Nephron (organoid): ENCODE data around the gene SLC36A4.
"Not testable (repeated sequence)": the region's sequence is repeated elsewhere in the genome, so short reads cannot be mapped to it uniquely, and the experiment has no call there.

ENCODE experiments used
- H3K27ac Mint-ChIP-seq, 3 experiments: 2 replicates each; pipeline ENCODE4 v1.8.0; 2020; ENCODE audit warnings: mixed read lengths in 3 of 3, mild to moderate bottlenecking in 2 of 3, moderate library complexity in 1 of 3
- H3K27me3 Mint-ChIP-seq: 2 replicates; pipeline ENCODE4 v1.8.0; 2021; ENCODE audit warnings: low read depth, mild to moderate bottlenecking, moderate library complexity, mixed read lengths
- H3K36me3 Mint-ChIP-seq: 2 replicates; pipeline ENCODE4 v1.8.0; 2020; ENCODE audit warnings: low read depth, mixed read lengths
- H3K4me1 Mint-ChIP-seq: 2 replicates; pipeline ENCODE4 v1.8.0; 2020; ENCODE audit warnings: mixed read lengths
- H3K4me3 Mint-ChIP-seq, 3 experiments: 2 replicates each; pipeline ENCODE4 v1.8.0; 2020; ENCODE audit warnings: mild to moderate bottlenecking in 3 of 3, mixed read lengths in 3 of 3, moderate library complexity in 2 of 3
- H3K9me3 Mint-ChIP-seq: 2 replicates; pipeline ENCODE4 v1.8.0; 2020; ENCODE audit warnings: mixed read lengths
- TF ChIP-seq, protein P1 (sequence below), 3 experiments: fragments of 200-600 bp; sonication (generic); IDR thresholded peaks; one replicate each; pipeline ENCODE4 v1.5.0; 2021; ENCODE audit warnings: antibody characterized with exemption in 3 of 3; ENCODE audit not compliant: unreplicated experiment in 3 of 3

SLC36A4 gene

DNA sequence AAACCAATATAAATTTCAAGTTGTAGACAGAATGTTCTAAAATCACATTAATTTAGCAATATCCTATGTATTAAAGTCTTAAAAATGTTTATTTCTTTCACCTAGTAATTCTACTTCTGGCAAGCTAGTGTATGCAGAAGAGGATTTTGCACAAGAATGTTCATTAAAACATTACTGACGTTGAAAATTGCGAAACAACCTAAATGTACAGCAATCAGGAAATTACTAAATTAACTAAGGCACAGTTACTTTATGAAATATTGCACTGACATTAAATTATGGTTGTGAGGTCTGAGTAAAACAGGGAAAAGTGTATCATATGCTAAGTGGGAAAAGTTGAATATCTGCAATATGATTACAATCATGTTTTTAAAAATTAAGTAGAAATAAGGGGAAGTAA is 4.1 kb downstream of the SLC36A4 start:
- no peak overlapping the region for H3K4me3 Mint-ChIP-seq
- H3K9me3 Mint-ChIP-seq, result peaks cover 13% of the 10 kb centered on the region
- TF ChIP-seq, protein P1, sequence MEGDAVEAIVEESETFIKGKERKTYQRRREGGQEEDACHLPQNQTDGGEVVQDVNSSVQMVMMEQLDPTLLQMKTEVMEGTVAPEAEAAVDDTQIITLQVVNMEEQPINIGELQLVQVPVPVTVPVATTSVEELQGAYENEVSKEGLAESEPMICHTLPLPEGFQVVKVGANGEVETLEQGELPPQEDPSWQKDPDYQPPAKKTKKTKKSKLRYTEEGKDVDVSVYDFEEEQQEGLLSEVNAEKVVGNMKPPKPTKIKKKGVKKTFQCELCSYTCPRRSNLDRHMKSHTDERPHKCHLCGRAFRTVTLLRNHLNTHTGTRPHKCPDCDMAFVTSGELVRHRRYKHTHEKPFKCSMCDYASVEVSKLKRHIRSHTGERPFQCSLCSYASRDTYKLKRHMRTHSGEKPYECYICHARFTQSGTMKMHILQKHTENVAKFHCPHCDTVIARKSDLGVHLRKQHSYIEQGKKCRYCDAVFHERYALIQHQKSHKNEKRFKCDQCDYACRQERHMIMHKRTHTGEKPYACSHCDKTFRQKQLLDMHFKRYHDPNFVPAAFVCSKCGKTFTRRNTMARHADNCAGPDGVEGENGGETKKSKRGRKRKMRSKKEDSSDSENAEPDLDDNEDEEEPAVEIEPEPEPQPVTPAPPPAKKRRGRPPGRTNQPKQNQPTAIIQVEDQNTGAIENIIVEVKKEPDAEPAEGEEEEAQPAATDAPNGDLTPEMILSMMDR (IDR thresholded peaks at IDR 0.05; ENCODE audit: unreplicated experiment in 3 of 3), result no peak
- no peaks in the 10 kb centered on the region for H3K4me1 Mint-ChIP-seq
- no peaks in the 10 kb centered on the region for H3K27me3 Mint-ChIP-seq
- H3K36me3 Mint-ChIP-seq, result peaks cover 39% of the 10 kb centered on the region
- H3K27ac Mint-ChIP-seq, result no peak overlapping the region

DNA sequence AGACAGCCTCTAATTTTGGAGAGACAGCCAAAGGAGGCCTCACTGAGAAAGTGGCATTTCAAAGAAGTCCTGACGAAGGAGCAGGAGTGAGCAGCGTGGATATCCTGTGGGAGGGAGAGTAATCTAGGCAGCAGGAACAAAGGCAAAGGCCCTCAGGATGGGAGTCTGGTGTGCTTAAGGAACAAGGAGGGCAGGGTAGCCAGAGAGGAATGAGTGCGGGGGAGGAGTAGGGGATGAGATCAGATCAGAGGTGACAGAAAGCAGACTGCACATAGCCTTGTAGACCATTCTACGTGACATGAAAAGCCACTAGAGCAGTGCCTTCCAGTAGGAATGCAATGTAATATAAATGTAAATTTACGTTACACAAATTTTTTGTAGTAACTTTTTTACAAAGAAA is 5.6 kb downstream of the SLC36A4 start:
- TF ChIP-seq, protein P1 (IDR thresholded peaks at IDR 0.05; ENCODE audit: unreplicated experiment in 3 of 3), result no peak
- Mint-ChIP-seq H3K4me3 (no peak overlapping the region), H3K4me1 (no peaks in the 10 kb centered on the region), H3K36me3 (peaks cover 55% of the 10 kb centered on the region), H3K9me3 (peaks cover 23% of the 10 kb centered on the region), H3K27ac (peak overlapping the region in 1 of 3 experiments; percentile 53), H3K27me3 (no peaks in the 10 kb centered on the region)

DNA sequence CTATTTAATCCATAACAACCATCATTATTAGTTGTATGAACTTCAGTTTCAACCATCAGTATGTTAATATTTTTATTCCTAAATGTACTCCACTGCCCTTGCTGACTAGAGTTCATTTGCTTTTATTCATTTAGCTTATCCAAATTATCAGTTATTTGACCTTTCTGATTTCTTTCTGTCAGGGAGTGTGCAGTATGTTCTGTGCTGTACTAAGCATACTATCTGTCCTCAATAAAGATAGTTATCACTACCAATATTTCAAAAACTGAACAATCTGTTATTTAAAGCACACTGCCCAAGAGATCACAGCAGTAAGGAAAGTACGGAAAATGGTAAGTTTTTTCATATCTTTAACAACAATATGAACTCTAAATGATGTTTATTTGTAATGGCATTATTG is 8.3 kb downstream of the SLC36A4 start:
- TF ChIP-seq, protein P1 (IDR thresholded peaks at IDR 0.05; ENCODE audit: unreplicated experiment in 3 of 3), result no peak
- H3K4me3 Mint-ChIP-seq, result no peak overlapping the region
- peaks cover 65% of the 10 kb centered on the region for H3K36me3 Mint-ChIP-seq
- no peak overlapping the region for H3K27ac Mint-ChIP-seq
- no peaks in the 10 kb centered on the region for H3K4me1 Mint-ChIP-seq
- peaks cover 35% of the 10 kb centered on the region for H3K9me3 Mint-ChIP-seq
- no peaks in the 10 kb centered on the region for H3K27me3 Mint-ChIP-seq

DNA sequence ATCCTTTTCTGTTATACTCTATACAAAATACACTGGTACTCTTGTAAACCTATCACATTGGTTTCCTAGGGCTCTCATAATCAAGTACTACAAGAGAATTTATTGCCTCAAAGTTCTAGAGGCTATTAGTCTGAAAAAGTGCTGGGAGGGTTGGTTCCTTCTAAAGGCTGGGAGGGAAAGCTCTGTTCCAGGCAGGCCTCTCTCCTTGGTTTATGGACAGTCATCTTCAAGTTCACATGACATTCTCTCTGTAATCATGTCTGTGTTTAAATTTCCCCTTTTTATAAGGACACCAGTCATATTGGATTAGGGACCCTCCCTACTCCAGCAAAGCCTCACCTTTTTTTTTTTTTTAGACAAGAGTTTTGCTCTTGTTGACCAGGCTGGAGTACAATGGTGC is 9.1 kb downstream of the SLC36A4 start:
- Mint-ChIP-seq H3K4me3 (no peak overlapping the region), H3K4me1 (no peaks in the 10 kb centered on the region), H3K27ac (no peak overlapping the region), H3K9me3 (peaks cover 35% of the 10 kb centered on the region), H3K27me3 (no peaks in the 10 kb centered on the region), H3K36me3 (peaks cover 70% of the 10 kb centered on the region)
- TF ChIP-seq, protein P1 (IDR thresholded peaks at IDR 0.05; ENCODE audit: unreplicated experiment in 3 of 3), result no peak

DNA sequence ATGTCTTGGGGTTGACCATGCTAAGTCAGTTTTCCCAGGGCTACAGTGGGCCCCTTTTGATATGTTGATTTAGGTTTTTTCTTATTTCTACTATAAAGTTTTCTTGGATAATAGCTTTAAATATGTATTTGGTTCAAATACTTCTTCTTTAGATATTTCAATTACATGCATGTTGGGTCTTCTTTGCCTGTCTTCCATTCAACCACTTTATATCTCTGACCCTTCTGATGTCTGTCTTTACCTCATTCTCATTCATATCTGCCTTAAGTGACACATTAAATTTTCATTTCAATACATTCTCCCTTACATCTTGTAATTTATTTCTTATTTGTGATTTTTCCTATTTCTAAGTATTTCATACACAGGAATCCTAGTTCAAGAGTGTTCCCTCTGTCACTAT is 10.5 kb downstream of the SLC36A4 start:
- Mint-ChIP-seq H3K36me3 (peaks cover 80% of the 10 kb centered on the region), H3K9me3 (peaks cover 37% of the 10 kb centered on the region), H3K4me3 (no peak overlapping the region), H3K27me3 (no peaks in the 10 kb centered on the region), H3K27ac (no peak overlapping the region), H3K4me1 (no peaks in the 10 kb centered on the region)
- TF ChIP-seq, protein P1 (IDR thresholded peaks at IDR 0.05; ENCODE audit: unreplicated experiment in 3 of 3), result no peak

DNA sequence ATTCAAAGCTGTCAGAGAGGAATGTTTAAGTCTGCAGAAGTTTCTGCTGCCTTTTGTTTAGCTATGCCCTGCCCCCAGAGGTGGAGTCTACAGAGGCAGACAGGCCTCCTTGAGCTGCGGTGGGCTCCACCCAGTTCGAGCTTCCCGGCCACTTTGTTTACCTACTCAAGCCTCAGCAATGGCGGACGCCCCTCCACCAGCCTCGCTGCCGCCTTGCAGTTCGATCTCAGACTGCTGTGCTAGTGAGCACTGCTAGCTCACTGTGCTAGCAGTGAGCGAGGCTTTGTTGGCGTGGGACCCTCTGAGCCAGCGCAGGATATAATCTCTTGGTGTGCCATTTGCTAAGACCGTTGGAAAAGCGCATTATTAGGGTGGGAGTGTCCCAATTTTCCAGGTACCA is 19.9 kb downstream of the SLC36A4 start:
- Mint-ChIP-seq H3K36me3 (peaks cover 63% of the 10 kb centered on the region), H3K9me3 (peaks cover 34% of the 10 kb centered on the region)
- H3K4me3 Mint-ChIP-seq, H3K27ac Mint-ChIP-seq, H3K4me1 Mint-ChIP-seq, H3K27me3 Mint-ChIP-seq: not testable (repeated sequence)
